Myometrial cell (primary cell): ENCODE data around the gene CPT1B. TPM values are rescaled to one million over a fixed set of nuclear protein-coding genes. Genes with fewer than 3 reads are reported as not detected.

ENCODE experiments used
- total RNA-seq: library from RNA; depleted of rRNA; stranded (reverse); fragments of >200 nt; gene quantifications from 2 replicates; pipeline ENCODE4 v1.2.3, GENCODE V29; 2015

Gene CPT1B
- total RNA-seq: 0.18 TPM in 1 of 2 replicates, not detected in the other

GRCh38 chr22:50577987-50578775 is at the start of gene CPT1B:
Gene CPT1B, minus strand, starts transcription at chr22:50578427. Its CDS starts 512 bp downstream, at chr22:50577915.

GRCh38 chr22:50600538-50600937 is 22.3 kb upstream of the CPT1B start, which contains the start of gene MAPK8IP2:
Gene MAPK8IP2, plus strand, starts transcription at chr22:50600793. Its CDS starts 26 bp downstream, at chr22:50600819.

GRCh38 chr22:50582493-50583293 is 4.5 kb upstream of the CPT1B start, which contains the start of gene CHKB:
Gene CHKB, minus strand, starts transcription at chr22:50582849. Its CDS starts 68 bp downstream, at chr22:50582781.

GRCh38 chr22:50562523-50563412 is 15.5 kb downstream of the CPT1B start, which contains the start of gene SYCE3:
Gene SYCE3, minus strand, starts transcription at chr22:50562919. Its CDS starts 6,514 bp downstream, at chr22:50556405.

GRCh38 chr22:50545522-50546325 is 32.5 kb downstream of the CPT1B start, which contains the start of gene KLHDC7B:
Gene KLHDC7B, plus strand, starts transcription at chr22:50545899. Its CDS starts 345 bp downstream, at chr22:50546244.

GRCh38 chr22:50529897-50530579 is 48.2 kb downstream of the CPT1B start, which contains the start of gene TYMP:
Gene TYMP, minus strand, starts transcription at chr22:50530012. Its CDS starts 303 bp downstream, at chr22:50529709.

GRCh38 chr22:50525104-50525857 is 52.9 kb downstream of the CPT1B start, which contains the start of gene SCO2:
Gene SCO2, minus strand, starts transcription at chr22:50525598. Its CDS starts 1,187 bp downstream, at chr22:50524411.

Other genes starting within 250 kb of the CPT1B start
- gene PPP6R2, start 235.1 kb downstream of the CPT1B start, total RNA-seq: 53.0 and 61.1 TPM in 2 replicates
- gene SBF1, start 103.4 kb downstream of the CPT1B start, total RNA-seq: 58.5 and 60.5 TPM in 2 replicates
- 6.9 and 20.2 TPM in 2 replicates for gene ADM2, start 96.9 kb downstream of the CPT1B start, total RNA-seq
- gene MIOX, start 91.6 kb downstream of the CPT1B start, total RNA-seq: not detected in 2 replicates
- 106 and 126 TPM in 2 replicates for gene LMF2, start 70.7 kb downstream of the CPT1B start, total RNA-seq
- gene NCAPH2, start 70.2 kb downstream of the CPT1B start, total RNA-seq: 62.6 and 65.2 TPM in 2 replicates
- 0.58 and 1.4 TPM in 2 replicates for gene SCO2, start 52.8 kb downstream of the CPT1B start, total RNA-seq
- 29.1 and 40.1 TPM in 2 replicates for gene TYMP, start 48.4 kb downstream of the CPT1B start, total RNA-seq
- not detected in 2 replicates for gene KLHDC7B, start 32.5 kb downstream of the CPT1B start, total RNA-seq
- gene SYCE3, start 15.5 kb downstream of the CPT1B start, total RNA-seq: not detected in 2 replicates
- gene CHKB, start 4.4 kb upstream of the CPT1B start, total RNA-seq: 20.2 and 30.6 TPM in 2 replicates
- gene MAPK8IP2, start 22.4 kb upstream of the CPT1B start, total RNA-seq: under 0.01 TPM in 2 replicates
- 29.4 and 41.8 TPM in 2 replicates for gene ARSA, start 49.7 kb upstream of the CPT1B start, total RNA-seq
- gene SHANK3, start 94.4 kb upstream of the CPT1B start, total RNA-seq: 0.89 and 1.2 TPM in 2 replicates
- not detected in 2 replicates for gene ACR, start 159.8 kb upstream of the CPT1B start, total RNA-seq
- 11.9 and 19.6 TPM in 2 replicates for gene RABL2B, start 205.2 kb upstream of the CPT1B start, total RNA-seq